Fibroblast of skin of left quadriceps (primary cell): Measurements from ENCODE around the gene SLF2.

Experiments used
- DNase-seq, 2 experiments: peaks; one replicate each; pipeline ENCODE4 v3.0.0-alpha.2; 2013; ENCODE audit warnings: low read depth in 2 of 2

The SLF2 gene, protein sequence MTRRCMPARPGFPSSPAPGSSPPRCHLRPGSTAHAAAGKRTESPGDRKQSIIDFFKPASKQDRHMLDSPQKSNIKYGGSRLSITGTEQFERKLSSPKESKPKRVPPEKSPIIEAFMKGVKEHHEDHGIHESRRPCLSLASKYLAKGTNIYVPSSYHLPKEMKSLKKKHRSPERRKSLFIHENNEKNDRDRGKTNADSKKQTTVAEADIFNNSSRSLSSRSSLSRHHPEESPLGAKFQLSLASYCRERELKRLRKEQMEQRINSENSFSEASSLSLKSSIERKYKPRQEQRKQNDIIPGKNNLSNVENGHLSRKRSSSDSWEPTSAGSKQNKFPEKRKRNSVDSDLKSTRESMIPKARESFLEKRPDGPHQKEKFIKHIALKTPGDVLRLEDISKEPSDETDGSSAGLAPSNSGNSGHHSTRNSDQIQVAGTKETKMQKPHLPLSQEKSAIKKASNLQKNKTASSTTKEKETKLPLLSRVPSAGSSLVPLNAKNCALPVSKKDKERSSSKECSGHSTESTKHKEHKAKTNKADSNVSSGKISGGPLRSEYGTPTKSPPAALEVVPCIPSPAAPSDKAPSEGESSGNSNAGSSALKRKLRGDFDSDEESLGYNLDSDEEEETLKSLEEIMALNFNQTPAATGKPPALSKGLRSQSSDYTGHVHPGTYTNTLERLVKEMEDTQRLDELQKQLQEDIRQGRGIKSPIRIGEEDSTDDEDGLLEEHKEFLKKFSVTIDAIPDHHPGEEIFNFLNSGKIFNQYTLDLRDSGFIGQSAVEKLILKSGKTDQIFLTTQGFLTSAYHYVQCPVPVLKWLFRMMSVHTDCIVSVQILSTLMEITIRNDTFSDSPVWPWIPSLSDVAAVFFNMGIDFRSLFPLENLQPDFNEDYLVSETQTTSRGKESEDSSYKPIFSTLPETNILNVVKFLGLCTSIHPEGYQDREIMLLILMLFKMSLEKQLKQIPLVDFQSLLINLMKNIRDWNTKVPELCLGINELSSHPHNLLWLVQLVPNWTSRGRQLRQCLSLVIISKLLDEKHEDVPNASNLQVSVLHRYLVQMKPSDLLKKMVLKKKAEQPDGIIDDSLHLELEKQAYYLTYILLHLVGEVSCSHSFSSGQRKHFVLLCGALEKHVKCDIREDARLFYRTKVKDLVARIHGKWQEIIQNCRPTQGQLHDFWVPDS

DNA sequence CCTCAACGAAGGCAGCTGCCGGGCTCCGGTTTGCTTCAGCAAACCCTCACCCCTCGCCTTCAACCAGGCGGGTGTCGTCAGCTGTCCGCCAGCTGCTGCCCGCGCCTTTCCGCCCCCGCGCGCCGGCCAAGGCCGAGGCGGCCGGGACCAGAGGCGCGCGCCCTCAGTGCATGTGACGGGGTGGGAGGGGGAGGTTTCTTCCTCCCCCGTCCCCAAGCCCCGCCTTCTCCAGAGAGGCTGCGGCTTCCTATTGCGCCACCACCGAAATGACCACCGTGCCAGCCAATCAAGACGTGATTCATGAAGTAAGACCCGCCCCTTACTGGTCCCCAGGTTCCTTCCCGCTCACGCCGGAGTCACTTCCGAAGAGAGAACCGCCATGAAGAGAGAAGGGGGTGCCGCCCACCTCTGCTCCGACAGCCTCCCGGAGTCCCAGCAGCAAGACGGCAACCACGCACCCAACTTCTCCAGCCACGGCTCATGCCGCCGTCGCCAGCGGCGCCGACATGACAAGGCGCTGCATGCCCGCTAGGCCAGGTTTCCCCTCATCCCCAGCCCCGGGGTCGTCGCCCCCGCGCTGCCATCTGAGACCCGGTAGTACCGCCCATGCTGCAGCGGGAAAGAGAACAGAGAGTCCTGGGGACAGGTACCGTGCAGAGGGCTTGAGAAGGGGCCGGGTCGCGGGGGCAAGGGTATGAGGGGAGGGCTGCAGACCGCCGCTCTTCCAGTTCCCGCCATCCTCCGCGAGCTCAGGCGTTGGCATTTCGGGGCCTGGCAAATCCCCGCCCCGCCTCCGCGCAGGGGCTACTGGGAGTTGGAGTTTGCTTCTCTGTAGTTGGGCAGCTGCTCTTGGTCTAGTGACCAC lies at the start of gene SLF2:
TSS of gene SLF2 (plus strand) at position 359 of the 865 bp plus-strand sequence. CDS start at position 507, 148 bp downstream.
- DNase-seq = peak; percentile 93 to 94

DNA sequence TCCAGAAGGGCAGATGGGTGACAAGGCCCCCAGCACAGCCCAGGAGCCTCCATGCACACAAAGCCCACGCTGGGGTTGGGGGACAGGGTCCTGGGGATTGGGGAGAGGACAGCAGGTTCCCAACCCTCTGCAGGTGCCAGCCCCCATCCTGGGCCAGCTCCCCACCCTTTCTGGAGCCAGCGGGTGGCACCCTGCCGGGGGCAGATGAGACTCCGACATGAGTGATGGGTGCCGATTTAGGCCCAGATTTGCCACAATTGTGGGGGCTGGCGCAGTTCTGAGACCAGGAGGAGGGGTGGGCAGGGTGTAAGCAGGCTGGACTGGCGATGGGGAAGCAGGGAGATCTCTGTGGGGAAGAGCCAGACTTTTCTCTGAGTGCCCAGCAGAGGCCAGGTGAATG lies 49.3 kb upstream of the SLF2 start:
- DNase-seq = no peak

DNA sequence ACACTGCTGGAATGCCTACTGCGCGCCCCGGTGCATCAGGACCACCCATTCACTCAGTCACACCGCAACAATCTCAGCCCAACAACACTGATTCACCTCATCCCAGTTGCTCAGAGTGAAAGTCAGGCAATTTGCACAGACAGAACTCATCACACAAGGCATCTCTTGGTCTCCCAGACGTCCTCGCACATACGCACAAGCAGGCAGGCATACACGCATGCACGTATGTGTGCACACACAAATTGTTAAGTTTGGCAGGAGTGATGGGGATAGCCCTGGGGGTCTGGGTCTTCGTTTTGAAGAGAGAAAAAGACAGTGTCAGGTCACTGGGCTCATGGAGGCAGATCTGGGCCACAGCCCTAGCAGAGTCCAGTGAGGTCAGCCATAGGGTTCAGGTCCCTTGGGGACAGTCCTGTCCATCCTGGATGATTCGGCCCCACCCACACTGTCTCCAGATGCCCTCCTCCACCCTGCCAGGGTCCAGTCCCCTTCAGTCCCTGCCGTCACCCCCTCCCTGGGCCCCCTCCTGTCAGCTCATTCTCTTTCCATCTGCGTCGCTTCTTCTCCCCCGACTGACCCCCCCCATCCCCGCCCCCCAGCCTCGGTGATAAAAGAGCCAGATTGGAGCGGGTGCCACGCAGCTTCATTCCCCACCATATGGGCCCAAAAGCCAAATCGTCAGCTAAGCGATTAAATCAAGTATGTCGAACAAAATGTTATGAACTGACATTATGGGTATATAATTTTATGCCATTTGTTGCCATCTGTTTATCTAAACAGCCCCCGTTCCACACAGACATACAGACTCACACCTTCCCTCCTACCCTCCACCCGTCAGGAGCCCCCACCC lies 48.5 kb upstream of the SLF2 start:
- DNase-seq = no peak

DNA sequence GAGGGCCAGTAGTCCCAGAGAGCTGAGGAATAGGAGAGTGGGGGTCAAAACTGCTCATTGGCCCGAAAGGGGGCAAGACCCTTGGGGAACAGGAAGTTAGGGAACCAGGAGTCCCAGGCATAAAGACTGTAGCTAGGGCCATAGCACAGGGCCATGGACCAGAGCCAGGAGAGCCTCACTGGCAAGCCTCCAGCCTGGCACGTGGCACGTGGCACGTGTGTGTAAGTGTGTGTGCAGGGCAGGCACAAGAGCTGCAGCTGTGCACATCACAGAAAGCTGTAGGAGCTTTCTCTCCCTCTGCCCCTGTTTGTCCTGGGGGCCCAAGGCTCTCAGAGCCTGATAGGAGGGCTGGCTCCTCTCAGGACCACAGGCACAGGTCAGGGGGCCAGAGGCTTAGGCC lies 47.8 kb upstream of the SLF2 start:
- DNase-seq = no peak

DNA sequence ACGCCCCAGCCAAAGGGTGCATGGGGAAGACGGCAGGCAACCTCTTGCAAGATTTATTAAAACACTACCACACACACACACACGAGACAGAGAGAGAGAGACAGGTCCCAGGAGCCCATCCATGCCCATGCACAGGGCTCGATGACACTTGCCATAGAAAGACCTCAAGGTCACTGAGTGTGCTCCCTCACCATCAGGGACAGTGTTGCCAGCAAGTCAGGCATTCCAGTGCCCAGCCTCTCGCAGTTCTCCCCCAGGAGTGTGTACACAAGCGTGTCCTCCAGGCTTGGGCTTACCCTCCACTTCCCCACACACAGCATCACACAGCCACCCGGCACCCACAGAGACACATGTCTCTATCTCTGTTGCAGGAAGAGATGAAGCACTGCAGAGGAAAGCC lies 46.8 kb upstream of the SLF2 start:
- DNase-seq = no peak

DNA sequence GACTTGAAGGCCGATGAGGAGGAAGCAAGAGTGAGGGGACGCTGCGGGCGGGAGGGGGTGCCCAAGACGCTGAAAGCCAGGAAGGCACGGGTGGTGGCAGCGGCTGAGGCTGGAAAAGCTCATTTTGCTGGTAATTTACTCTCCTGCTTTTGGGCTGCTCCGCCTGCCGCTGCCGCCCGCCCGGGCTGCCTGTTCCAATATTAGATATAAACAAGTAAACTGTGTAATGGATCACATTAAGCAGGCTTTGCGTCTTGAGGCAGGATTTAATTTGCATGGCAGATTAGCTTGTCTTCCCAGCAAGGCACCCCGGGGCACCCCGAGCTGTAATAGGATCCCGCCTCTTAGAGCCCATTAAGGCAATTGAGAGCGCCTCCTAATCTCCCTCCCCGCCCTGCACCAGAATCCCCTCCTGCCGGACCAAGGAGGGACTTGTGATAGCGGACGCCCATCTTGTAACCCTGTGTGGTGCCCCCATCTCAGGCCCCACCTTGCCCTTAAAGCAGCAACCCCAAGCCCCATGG lies 46.1 kb upstream of the SLF2 start:
- no peak for DNase-seq

DNA sequence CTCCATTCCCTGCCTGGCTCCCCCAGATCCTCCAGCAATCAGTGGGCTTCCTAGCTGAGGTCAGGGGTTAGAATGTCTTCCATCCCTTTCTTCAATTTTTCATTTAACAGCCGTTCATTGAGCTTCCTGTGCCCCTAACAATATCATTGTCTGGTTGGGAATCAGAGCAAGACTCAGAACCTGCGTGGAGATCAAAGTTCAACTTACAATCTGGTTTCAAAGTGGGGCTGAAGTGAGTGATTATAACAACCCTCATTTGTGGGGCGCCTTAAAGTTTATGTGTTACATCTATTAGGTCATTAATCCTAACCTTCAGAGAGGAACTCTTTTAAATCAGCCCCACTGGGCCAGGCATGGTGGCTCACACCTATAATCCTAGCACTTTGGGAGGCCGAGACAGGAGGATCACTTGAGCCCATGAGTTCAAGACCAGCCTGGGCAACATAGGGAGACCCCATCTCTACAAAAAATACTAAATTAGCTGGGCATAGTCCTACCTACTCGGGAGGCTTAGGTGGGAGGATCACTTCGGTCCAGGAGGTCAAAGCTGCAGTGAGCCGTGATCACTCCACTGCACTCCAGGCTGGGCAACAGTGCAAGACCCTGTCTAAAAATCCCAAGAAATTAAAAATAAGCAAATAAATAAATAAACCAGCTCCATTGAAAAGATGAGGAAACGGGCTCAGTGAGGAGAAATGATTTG lies 45.4 kb upstream of the SLF2 start:
- DNase-seq = no peak

DNA sequence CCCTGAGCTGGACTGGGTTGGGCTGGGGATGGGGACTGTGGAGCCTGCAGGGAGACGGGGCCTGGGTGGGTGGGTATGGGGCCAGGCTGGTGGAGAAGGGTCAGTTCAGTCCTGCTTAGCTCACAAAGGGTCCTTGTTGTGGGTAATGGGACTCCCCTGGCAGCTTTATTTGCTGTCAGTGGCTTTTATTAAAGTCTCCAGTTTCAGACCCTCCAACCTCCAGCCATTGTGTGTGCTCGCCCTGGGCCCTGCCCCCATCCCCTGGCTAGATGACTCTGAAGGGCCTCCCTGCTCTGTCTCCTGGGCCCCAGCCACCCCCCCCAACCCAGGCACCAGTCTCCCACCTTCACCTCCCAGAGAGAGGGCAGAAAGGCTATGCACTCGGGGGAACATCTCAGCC lies 44.4 kb upstream of the SLF2 start:
- no peak for DNase-seq

DNA sequence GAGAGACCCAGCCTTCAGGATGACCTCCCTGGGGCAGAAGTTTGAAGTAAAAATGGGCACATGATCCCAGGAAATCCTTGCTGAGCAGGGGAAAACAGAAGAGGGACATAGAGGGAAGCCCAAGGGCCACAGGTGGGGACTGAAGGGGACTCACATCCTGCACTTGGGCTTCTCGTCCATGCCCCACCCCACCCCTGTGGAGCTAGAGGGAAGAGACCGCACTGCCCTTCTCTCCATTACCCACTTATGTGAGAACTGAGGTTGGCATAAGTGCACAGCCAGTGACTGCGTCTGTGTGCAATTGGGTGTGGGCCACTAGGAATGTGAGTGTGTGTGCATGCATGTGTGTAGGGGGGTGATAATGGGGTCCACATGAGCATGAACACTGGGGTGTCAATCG lies 43.4 kb upstream of the SLF2 start:
- no peak for DNase-seq

DNA sequence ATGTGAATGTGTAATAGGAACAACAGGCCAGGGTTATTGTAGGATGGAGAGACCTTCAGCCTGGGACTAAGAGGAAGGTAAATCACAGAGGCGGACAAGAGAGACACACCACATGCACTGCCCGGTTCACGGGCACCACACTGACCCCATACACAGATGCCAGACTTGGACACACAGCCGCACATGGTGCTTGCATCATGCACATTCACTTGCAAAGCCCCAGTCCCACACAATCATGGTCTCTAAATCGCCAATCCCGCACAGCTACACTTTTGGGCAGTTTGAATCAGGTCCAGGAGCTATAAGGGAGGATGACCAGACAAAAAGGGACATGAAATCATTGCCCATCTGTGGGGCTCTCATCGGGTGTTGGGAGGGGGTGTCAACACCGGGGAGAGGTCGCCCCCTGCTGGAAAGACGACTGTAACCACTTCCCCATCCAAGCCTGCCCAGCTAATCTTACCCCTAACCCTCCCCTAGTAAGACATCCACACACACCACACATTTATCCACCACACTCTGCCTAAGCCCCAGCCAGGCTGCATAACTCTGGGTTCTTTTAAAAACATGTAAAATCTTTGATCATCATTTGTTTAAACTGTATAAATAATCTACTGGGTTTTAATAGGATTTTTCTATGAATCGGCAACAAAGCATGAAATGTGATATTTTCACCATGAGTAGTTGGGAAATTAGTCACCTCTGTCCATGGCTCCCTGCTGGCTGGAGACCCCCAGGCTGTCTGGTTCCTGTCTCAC lies 40.5 kb upstream of the SLF2 start:
- DNase-seq = peak; percentile 15 to 16

DNA sequence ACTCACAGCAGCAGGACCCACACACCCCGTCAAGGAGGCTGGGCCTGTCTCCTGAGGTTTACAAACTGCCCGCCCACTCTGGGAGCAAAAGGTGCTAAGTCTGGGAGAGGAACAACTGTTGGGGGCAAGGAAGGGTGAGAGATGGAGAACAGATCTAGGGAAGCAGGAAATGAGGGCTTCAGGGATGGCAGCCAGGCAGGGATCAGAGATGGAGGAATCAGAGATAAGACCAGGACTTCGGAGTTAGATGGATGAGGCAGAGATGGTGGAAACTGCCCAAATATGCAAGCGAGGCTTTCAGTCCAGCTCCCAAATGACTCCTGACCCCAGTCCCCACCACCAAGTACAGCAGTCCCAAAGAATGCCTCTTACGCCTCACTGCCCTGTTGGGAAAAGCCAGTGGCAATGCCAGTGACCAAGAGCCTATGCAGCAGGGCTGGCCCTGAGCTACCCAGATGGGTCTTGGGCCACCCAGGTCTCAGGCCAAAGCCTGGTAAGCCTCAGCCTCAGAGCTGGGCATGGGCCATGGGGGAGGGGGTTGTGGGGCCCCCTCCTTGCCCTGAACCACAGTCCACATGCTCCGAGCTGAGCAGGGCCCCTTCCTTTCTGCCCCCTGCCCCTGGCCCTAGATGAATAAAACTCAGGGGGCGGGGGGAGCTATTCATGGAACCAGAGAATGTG lies 39.5 kb upstream of the SLF2 start:
- no peak for DNase-seq

DNA sequence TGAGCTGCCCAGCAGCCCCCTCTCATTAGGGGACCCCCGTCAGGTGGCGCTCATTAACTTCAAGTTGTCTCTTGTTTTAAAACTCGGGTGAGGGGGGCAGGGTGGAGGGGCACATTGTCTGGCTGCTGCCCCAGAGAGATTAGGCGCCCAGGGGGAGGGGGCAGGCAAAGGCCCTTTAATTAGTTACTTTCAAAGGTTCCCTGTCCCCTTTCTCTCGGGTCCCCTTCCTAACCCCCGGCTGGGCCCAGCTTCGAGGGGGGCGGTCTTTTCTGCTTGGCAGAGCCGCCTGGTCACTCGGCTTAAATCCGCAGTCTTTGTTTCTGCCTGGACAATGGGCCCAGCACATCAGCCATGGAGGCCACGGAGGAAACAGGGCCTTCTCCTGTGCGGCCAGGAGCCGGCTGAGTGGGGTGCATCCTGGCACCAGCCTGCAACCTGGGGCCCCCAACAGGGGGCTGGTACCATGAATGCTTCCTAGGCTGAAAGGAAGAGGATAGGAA lies 38.9 kb upstream of the SLF2 start:
- DNase-seq = no peak

DNA sequence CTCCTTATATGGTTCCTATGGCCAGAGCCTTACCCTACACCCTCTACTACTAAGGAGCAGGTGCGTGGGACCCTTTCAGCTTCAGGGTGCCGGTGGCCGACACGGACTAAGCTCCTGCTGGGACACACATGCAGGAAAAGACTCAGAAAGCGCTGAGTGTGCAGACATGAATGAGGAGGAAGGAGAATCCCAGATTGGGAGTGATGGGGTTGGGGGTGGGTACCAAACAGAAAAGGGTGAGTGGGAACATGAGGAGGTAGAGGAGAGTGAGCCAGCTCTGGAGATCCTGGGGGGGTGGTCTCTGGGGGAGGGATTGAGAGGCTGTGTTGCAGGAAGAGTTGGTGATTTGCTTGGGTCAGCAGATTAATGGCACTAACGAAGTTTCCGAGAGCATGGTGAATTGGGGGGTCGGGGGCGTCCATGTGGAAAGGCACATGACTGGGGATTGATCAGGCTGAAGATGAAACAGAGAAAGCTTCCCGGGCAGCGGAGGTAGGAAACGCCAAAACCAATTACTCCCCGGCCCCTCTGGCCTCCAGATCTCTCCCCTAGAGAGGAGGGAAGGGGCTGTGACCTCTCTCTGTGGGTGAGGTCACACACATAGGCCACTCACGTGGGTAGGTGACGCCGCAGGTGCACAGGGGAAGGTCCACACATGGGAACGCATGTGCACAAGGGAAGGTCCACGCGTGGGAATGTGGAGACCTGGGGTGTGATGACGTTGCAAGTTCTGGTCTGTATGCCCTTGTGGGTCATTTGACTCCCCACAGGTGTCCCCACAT lies 37.9 kb upstream of the SLF2 start:
- no peak for DNase-seq

DNA sequence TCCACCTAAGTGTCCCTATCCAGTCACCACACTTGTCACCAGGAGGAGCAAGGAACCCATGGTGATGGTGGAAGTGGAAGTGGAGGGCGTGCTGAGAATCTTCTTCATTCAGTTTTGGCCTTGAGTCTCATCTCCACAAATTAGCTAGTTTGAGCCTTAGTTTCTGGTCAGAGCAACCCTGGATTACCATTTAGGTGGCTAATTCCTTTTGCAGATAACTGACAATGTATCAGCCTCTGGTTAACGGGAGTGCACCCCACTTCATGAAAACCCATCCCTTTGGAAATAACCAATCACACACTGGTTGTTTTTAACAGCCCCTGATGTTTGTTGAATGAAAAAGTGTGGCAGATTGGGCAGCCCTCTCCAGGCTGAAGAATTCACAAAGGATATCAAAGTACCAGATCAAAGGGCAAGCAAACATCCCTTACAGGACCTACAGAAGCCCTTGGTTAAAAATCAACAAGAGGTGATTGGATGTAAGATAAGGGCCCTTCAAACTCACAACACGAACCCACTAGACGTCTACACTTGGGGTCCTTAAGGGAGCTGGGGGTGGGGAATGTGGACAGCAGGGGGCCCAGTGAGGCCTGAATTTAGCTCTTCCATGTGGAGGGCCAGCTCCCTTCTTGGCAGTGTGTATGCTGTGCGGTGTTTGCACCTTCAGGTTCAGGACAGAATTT lies 37.1 kb upstream of the SLF2 start:
- no peak for DNase-seq

DNA sequence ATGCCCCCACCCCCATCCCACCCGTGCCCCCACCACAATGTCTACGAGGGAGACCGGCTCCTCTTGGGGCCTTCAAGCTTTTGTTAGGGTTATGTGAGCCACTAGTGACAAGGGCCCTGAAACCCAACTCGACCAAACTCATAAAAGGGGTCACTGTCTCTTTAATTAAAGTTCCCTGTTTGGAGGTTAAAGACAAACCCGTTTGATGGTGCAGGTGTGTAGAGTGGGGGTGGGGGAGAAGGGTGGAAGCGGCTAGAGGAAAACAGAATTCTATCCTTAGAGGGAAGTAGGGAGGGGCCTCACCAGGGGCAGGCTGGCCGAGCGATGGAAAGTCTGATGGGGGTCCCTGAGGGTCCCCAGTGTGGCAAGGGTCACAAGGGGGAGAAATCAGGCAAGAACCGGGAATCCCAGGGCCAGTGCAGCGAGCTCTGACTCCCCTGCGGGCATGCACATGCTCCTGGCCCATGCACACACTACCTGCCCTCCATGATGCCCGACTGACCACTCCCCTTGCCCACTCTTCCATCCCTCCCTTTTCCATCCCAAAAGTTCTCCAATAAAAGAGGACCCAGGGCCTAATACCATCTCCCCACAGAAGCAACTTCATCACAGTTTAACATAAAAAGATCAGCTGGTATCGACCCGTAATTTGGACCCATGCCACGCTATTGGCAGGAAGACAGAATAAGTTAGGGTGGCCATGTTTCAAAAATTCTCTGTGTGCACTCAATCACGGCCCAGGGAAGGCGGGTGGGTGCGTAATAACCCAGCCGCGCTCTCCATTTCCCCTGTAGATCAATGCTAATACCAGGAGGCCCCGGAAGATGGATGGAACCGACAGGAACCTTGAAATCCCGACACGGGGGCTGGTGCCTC lies 35.9 kb upstream of the SLF2 start:
- no peak for DNase-seq

DNA sequence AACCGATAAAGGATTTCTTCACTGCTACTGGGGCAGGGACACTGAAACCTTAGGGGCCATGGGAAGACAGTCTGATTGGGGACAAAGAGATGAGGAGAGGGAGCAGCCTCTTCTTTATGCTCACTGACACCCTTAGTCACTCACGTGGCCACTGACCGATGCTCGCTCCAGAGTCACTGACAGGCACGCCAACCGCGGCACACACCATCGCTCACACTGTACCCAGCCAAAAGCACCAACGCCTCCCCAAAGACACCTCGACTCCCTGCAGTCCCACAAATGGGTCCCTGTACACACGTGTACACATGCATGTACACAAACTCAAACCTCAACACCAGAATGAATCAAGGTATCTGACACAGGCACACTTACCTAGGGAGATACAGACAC lies 35.3 kb upstream of the SLF2 start:
- DNase-seq = no peak
